Liver (tissue), 9 donors: ENCODE measurements around the gene TRAK1. TPM values are rescaled to one million over a fixed set of nuclear protein-coding genes. Genes with fewer than 3 reads are reported as not detected.

Experiments
- DNase-seq: peaks from one replicate; pipeline ENCODE4 v3.0.0-alpha.2; 2017; ENCODE audit warnings: low spot score
- H3K27ac ChIP-seq, 2 donors: one replicate each; pipeline ENCODE4 v1.7.0; 2013; ENCODE audit warnings: inconsistent platforms in 2 of 2, low read length in 2 of 2, control low read depth in 1 of 2, low read depth in 1 of 2, mild to moderate bottlenecking in 1 of 2
- H3K27me3 ChIP-seq, 4 donors: one replicate each; pipeline versions ENCODE4 v1.6.1 to v1.7.0; 2013; ENCODE audit warnings: low read length in 3 of 4, inconsistent platforms in 1 of 4, mild to moderate bottlenecking in 1 of 4, moderate library complexity in 1 of 4; ENCODE audit not compliant: control insufficient read depth in 4 of 4, insufficient read depth in 4 of 4
- H3K36me3 ChIP-seq, 4 donors: one replicate each; pipeline versions ENCODE4 v1.6.1 to v1.7.0; 2013; ENCODE audit warnings: low read length in 3 of 4, mild to moderate bottlenecking in 3 of 4, low read depth in 1 of 4, moderate library complexity in 1 of 4; ENCODE audit not compliant: control insufficient read depth in 4 of 4, insufficient read depth in 3 of 4
- H3K4me1 ChIP-seq, 4 donors: one replicate each; pipeline versions ENCODE4 v1.6.1 to v1.7.0; 2013; ENCODE audit warnings: low read length in 3 of 4, mild to moderate bottlenecking in 3 of 4, moderate library complexity in 1 of 4; ENCODE audit not compliant: control insufficient read depth in 4 of 4, insufficient read depth in 4 of 4
- H3K4me3 ChIP-seq, 3 donors: one replicate each; pipeline versions ENCODE4 v1.6.1 to v1.7.0; 2013; ENCODE audit warnings: low read length in 3 of 3, control low read depth in 1 of 3, low read depth in 1 of 3, mild to moderate bottlenecking in 1 of 3
- H3K9ac ChIP-seq, 2 donors: one replicate each; pipeline ENCODE4 v1.7.0; 2013; ENCODE audit warnings: low read length in 2 of 2, mild to moderate bottlenecking in 2 of 2, moderate library complexity in 2 of 2, control low read depth in 1 of 2, low read depth in 1 of 2
- H3K9me3 ChIP-seq, 4 donors: one replicate each; pipeline versions ENCODE4 v1.6.1 to v1.7.0; 2013; ENCODE audit warnings: low read length in 3 of 4; ENCODE audit not compliant: control insufficient read depth in 4 of 4
- ATF3 ChIP-seq: IDR thresholded peaks from 2 replicates; pipeline ENCODE4 v1.6.1; 2016; ENCODE audit warnings: antibody characterized with exemption
- EGR1 ChIP-seq, 2 donors: IDR thresholded peaks; 2 replicates each; pipeline ENCODE4 v1.6.1; 2016 to 2018; ENCODE audit warnings: antibody characterized with exemption in 2 of 2, low read depth in 2 of 2
- FOXA1 ChIP-seq: IDR thresholded peaks from 2 replicates; pipeline ENCODE4 v1.6.1; 2016; ENCODE audit warnings: antibody characterized with exemption
- FOXA2 ChIP-seq: IDR thresholded peaks from 2 replicates; pipeline ENCODE4 v1.6.1; 2016; ENCODE audit warnings: antibody characterized with exemption
- GABPA ChIP-seq, 2 donors: IDR thresholded peaks in 1 of 2; conservative IDR thresholded peaks in 1 of 2; 2 replicates each; pipeline ENCODE4 v1.6.1; 2016; ENCODE audit warnings: antibody characterized with exemption in 2 of 2, mild to moderate bottlenecking in 1 of 2, moderate library complexity in 1 of 2
- HNF4A ChIP-seq, 2 donors: conservative IDR thresholded peaks; 2 replicates each; pipeline ENCODE4 v1.6.1; 2016; ENCODE audit warnings: antibody characterized with exemption in 2 of 2, mild to moderate bottlenecking in 2 of 2
- HNF4G ChIP-seq: IDR thresholded peaks from 2 replicates; pipeline ENCODE4 v1.6.1; 2016; ENCODE audit warnings: antibody characterized with exemption
- JUND ChIP-seq, 2 donors: IDR thresholded peaks; 2 replicates each; pipeline ENCODE4 v1.6.1; 2016; ENCODE audit warnings: antibody characterized with exemption in 2 of 2
- MAX ChIP-seq: IDR thresholded peaks from 2 replicates; pipeline ENCODE4 v1.6.1; 2016; ENCODE audit warnings: antibody characterized with exemption
- NR2F2 ChIP-seq: IDR thresholded peaks from 2 replicates; pipeline ENCODE4 v1.6.1; 2016; ENCODE audit warnings: antibody characterized with exemption
- RAD21 ChIP-seq, 2 donors: IDR thresholded peaks; 2 replicates each; pipeline ENCODE4 v1.6.1; 2016; ENCODE audit warnings: antibody characterized with exemption in 2 of 2, mild to moderate bottlenecking in 2 of 2
- REST ChIP-seq: IDR thresholded peaks from 2 replicates; pipeline ENCODE4 v1.6.1; 2016; ENCODE audit warnings: antibody characterized with exemption, mild to moderate bottlenecking
- RXRA ChIP-seq, 2 donors: IDR thresholded peaks; 2 replicates each; pipeline ENCODE4 v1.6.1; 2017 to 2018; ENCODE audit warnings: antibody characterized with exemption in 2 of 2, mild to moderate bottlenecking in 1 of 2
- SP1 ChIP-seq: IDR thresholded peaks from 2 replicates; pipeline ENCODE4 v1.6.1; 2018; ENCODE audit warnings: antibody characterized with exemption, mild to moderate bottlenecking
- TAF1 ChIP-seq: conservative IDR thresholded peaks from 2 replicates; pipeline ENCODE4 v1.6.1; 2016; ENCODE audit warnings: antibody characterized with exemption, mild to moderate bottlenecking
- YY1 ChIP-seq: IDR thresholded peaks from 2 replicates; pipeline ENCODE4 v1.6.1; 2016; ENCODE audit warnings: antibody characterized with exemption, mild to moderate bottlenecking
- WGBS: extraction: QIAGEN DNeasy Blood & Tissue Kit; methylation state at CpG from one replicate; pipeline ENCODE4 v1.1.7; 2013; 5-methylcytosine and 5-hydroxymethylcytosine counted together
- polyA plus RNA-seq, 2 donors: library from polyadenylated mRNA; stranded (reverse) in 1 of 2; unstranded in 1 of 2; fragments of 200-250 nt in 1 of 2; fragments of >200 nt in 1 of 2; fragmentation: Nextera tagmentation in 1 of 2; extraction: Ambion mirVana in 1 of 2; gene quantifications; one replicate each; pipeline versions ENCODE4 v1.2.1 to v1.2.3, GENCODE V29; 2013 to 2015
- total RNA-seq, 2 donors: library from RNA; depleted of rRNA; stranded (reverse); fragments of >200 nt; gene quantifications; one replicate each; pipeline ENCODE4 v1.2.3, GENCODE V29; 2014
- TF ChIP-seq, protein P1 (sequence below): fragments of 150-350 bp; IDR thresholded peaks from 2 replicates; pipeline ENCODE4 v1.5.1; 2017; ENCODE audit warnings: improper control_type of control experiment, low read depth, low read length; ENCODE audit not compliant: missing input control
- TF ChIP-seq, protein P2 (sequence below): IDR thresholded peaks from 2 replicates; pipeline ENCODE4 v1.6.1; 2016; ENCODE audit warnings: antibody characterized with exemption
- donor health status: healthy.
- donor health status: healthy.
- donor health status: healthy.
- donor health status: healthy.
- donor health status: healthy.

The TRAK1 gene
- total and polyA plus RNA-seq, 4 donors = 3.4 to 21.7 (median 8.6) TPM

GRCh38 chr3:42250761-42251160 is 159.6 kb downstream of the TRAK1 start:
- H3K27ac ChIP-seq = no peak overlapping the region
- peaks cover 0 to 6% (median 2%) of the 10 kb centered on the region in 4 donors for H3K4me1 ChIP-seq
- no peaks in the 10 kb centered on the region for H3K9me3 ChIP-seq
- H3K36me3 ChIP-seq = no peaks in the 10 kb centered on the region
- H3K4me3 ChIP-seq = no peak overlapping the region
- WGBS = 53% methylated on average over 1 of the region's 1 CpG
- TF ChIP-seq MAX (no peak), TAF1 (no peak), YY1 (no peak), FOXA1 (no peak), NR2F2 (no peak), HNF4A (conservative IDR thresholded peaks at IDR 0.05) (no peak), EGR1 (IDR thresholded peaks at IDR 0.05; ENCODE audit: low read depth in 2 of 2) (no peak), ATF3 (no peak), REST (no peak), GABPA (IDR thresholded peaks at IDR 0.05 in 1 of 2, conservative IDR thresholded peaks at IDR 0.05 in 1 of 2) (no peak), RAD21 (IDR thresholded peaks at IDR 0.05) (no peak), HNF4G (no peak), JUND (IDR thresholded peaks at IDR 0.05) (no peak), FOXA2 (no peak), SP1 (no peak), RXRA (IDR thresholded peaks at IDR 0.05) (no peak)
- TF ChIP-seq, protein P1, sequence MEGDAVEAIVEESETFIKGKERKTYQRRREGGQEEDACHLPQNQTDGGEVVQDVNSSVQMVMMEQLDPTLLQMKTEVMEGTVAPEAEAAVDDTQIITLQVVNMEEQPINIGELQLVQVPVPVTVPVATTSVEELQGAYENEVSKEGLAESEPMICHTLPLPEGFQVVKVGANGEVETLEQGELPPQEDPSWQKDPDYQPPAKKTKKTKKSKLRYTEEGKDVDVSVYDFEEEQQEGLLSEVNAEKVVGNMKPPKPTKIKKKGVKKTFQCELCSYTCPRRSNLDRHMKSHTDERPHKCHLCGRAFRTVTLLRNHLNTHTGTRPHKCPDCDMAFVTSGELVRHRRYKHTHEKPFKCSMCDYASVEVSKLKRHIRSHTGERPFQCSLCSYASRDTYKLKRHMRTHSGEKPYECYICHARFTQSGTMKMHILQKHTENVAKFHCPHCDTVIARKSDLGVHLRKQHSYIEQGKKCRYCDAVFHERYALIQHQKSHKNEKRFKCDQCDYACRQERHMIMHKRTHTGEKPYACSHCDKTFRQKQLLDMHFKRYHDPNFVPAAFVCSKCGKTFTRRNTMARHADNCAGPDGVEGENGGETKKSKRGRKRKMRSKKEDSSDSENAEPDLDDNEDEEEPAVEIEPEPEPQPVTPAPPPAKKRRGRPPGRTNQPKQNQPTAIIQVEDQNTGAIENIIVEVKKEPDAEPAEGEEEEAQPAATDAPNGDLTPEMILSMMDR = no peak
- TF ChIP-seq, protein P2, sequence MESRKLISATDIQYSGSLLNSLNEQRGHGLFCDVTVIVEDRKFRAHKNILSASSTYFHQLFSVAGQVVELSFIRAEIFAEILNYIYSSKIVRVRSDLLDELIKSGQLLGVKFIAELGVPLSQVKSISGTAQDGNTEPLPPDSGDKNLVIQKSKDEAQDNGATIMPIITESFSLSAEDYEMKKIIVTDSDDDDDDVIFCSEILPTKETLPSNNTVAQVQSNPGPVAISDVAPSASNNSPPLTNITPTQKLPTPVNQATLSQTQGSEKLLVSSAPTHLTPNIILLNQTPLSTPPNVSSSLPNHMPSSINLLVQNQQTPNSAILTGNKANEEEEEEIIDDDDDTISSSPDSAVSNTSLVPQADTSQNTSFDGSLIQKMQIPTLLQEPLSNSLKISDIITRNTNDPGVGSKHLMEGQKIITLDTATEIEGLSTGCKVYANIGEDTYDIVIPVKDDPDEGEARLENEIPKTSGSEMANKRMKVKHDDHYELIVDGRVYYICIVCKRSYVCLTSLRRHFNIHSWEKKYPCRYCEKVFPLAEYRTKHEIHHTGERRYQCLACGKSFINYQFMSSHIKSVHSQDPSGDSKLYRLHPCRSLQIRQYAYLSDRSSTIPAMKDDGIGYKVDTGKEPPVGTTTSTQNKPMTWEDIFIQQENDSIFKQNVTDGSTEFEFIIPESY = no peak
- H3K9ac ChIP-seq = no peak overlapping the region
- DNase-seq = no peak
- peaks cover 0 to 5% (median 0%) of the 10 kb centered on the region in 4 donors for H3K27me3 ChIP-seq
